GM23248 (cell line): ENCODE measurements around the gene DYNLT1. TPM values are rescaled to one million over a fixed set of nuclear protein-coding genes. Genes with fewer than 3 reads are reported as not detected.

ENCODE experiments used
- DNase-seq: peaks from one replicate; pipeline ENCODE4 v3.0.0-alpha.2; 2015
- H2AFZ ChIP-seq: fragments of 200-600 bp; sonication (generic); 2 replicates; pipeline ENCODE4 v1.6.1; 2016; ENCODE audit warnings: antibody characterized with exemption
- H3F3A ChIP-seq: fragments of 200-600 bp; sonication (generic); 2 replicates; pipeline ENCODE4 v1.6.1; 2016; ENCODE audit warnings: mild to moderate bottlenecking, antibody characterized with exemption, mixed run types; ENCODE audit not compliant: insufficient read depth
- H3K27ac ChIP-seq: fragments of 200-600 bp; sonication (generic); 2 replicates; pipeline ENCODE4 v1.5.1; 2016; ENCODE audit warnings: mild to moderate bottlenecking
- H3K27me3 ChIP-seq: fragments of 200-600 bp; sonication (generic); replicated peaks from 2 replicates; pipeline ENCODE4 v1.6.1; 2016; ENCODE audit warnings: mild to moderate bottlenecking; ENCODE audit not compliant: insufficient read depth
- H3K36me3 ChIP-seq: fragments of 200-600 bp; sonication (generic); 2 replicates; pipeline ENCODE4 v1.6.1; 2016; ENCODE audit warnings: low read depth, mild to moderate bottlenecking
- H3K4me1 ChIP-seq: fragments of 200-600 bp; sonication (generic); 2 replicates; pipeline ENCODE4 v1.6.1; 2016; ENCODE audit warnings: mild to moderate bottlenecking; ENCODE audit not compliant: insufficient read depth
- H3K4me2 ChIP-seq: fragments of 200-600 bp; sonication (generic); one replicate; pipeline ENCODE4 v1.6.1; 2016; ENCODE audit warnings: mild to moderate bottlenecking; ENCODE audit not compliant: unreplicated experiment
- H3K4me3 ChIP-seq: fragments of 200-600 bp; sonication (generic); 2 replicates; pipeline ENCODE4 v1.5.1; 2016; ENCODE audit warnings: mild to moderate bottlenecking
- H3K79me2 ChIP-seq: fragments of 200-600 bp; sonication (generic); 2 replicates; pipeline ENCODE4 v1.6.1; 2016; ENCODE audit warnings: mild to moderate bottlenecking; ENCODE audit not compliant: insufficient read depth
- H3K9ac ChIP-seq: fragments of 200-600 bp; sonication (generic); 2 replicates; pipeline ENCODE4 v1.6.1; 2016; ENCODE audit warnings: mild to moderate bottlenecking
- H3K9me2 ChIP-seq: fragments of 200-600 bp; sonication (generic); 2 replicates; pipeline ENCODE4 v1.6.1; 2016; ENCODE audit warnings: mixed run types, mild to moderate bottlenecking, moderate library complexity; ENCODE audit not compliant: insufficient read depth
- H3K9me3 ChIP-seq: fragments of 200-600 bp; sonication (generic); one replicate; pipeline ENCODE4 v1.6.1; 2017; ENCODE audit warnings: low read depth
- H4K20me1 ChIP-seq: fragments of 200-600 bp; sonication (generic); 2 replicates; pipeline ENCODE4 v1.6.0; 2016; ENCODE audit not compliant: insufficient read depth
- EZH2 ChIP-seq: fragments of 200-600 bp; sonication (generic); IDR thresholded peaks from 2 replicates; pipeline ENCODE4 v1.6.1; 2018; ENCODE audit warnings: antibody characterized with exemption, mild to moderate bottlenecking; ENCODE audit not compliant: insufficient read depth, poor library complexity, severe bottlenecking
- EZH2phosphoT487 ChIP-seq: fragments of 200-600 bp; sonication (generic); IDR thresholded peaks from 2 replicates; pipeline ENCODE4 v1.6.1; 2018; ENCODE audit warnings: antibody characterized with exemption, moderate library complexity, mild to moderate bottlenecking, low read depth; ENCODE audit not compliant: insufficient read depth
- WGBS, 2 experiments: methylation state at CpG; one replicate each; pipeline ENCODE4 v1.1.6; 2015 to 2017; ENCODE audit warnings: low lambda C conversion rate in 2 of 2, low coverage in 1 of 2; ENCODE audit errors: missing lambda C conversion rate in 2 of 2; 5-methylcytosine and 5-hydroxymethylcytosine counted together
- in situ Hi-C: fragments of 300-500 bp; cut with MboI; formaldehyde crosslinking; loops from 2 replicates; pipeline ENCODE4 v1.15.0; 2020
- polyA plus RNA-seq: library from polyadenylated mRNA; unstranded; fragments of >200 nt; fragmentation: Nextera tagmentation; extraction: Ambion mirVana; gene quantifications from 2 replicates; pipeline ENCODE4 v1.2.1, GENCODE V29; 2016
- total RNA-seq: library from RNA; depleted of rRNA; stranded (reverse); fragments of >200 nt; shearing (Covaris generic); gene quantifications from 2 replicates; pipeline ENCODE4 v1.2.3, GENCODE V29; 2014

Gene DYNLT1
- total and polyA plus RNA-seq, 2 experiments from 2014 or later: 79.7 to 368 TPM

DNA sequence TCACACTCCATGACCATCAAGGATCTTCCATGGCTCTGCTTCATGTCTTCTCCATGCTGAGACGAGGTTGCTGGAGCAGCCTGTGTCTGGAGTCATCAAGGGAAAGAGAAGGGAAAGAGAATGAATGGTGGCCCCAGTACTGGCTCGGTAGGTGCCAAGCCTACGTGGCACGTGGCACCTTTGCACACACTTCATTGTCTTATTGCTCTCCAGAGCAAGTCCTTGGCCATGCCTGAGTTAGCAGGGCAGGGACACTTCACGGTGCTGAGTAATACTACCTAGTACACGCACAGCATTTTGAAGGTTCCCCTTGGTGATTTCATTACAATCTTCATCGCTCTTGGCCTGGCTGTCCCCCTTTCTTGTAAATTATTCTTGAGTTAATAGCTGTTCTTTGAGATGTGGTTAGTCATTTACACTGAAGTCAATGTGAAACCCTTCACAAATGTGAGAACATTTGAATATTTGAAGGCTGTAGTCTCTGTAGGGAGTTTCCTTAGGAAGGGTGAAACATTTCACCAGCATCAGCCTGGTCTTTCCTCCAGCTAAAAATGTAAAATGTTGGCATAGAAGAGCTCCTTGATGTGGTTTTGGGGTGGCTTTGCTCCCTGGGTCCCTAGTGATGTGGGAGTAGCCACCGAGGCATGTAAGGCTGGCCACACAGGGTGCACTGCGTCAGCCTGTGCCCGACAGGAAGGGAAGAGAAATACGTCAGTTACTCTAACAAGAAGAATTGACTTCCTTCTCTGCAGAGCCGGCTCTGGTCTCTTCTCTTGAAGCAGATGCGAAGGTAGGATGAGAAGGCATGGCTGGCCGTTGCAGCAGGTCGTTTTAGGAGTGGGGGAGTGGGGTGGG, 5.0 kb upstream of the DYNLT1 start, which contains the start of gene SYTL3:
Gene SYTL3, plus strand, starts transcription at position 766 of the 855 bp plus-strand sequence. CDS start 13,215 bp downstream, outside the sequence.
- Histone ChIP-seq H3K27me3 (no peaks in the 10 kb centered on the region), H4K20me1 (no peaks in the 10 kb centered on the region), H2AFZ (peak within 1 kb of the TSS; percentile 51), H3K4me1 (peaks cover 36% of the 10 kb centered on the region), H3K36me3 (no peaks in the 10 kb centered on the region), H3K4me3 (peak within 1 kb of the TSS; percentile 43; the same call in 1 of the 2 replicates), H3K9me3 (no peaks in the 10 kb centered on the region), H3K9ac (peak within 1 kb of the TSS; percentile 73), H3K4me2 (peak within 1 kb of the TSS; percentile 63), H3F3A (peaks cover 40% of the 10 kb centered on the region), H3K9me2 (no peaks in the 10 kb centered on the region), H3K27ac (peak within 1 kb of the TSS; percentile 97), H3K79me2 (no peaks in the 10 kb centered on the region)
- in situ Hi-C loops: no loop called here
- peak; percentile 87 for DNase-seq
- no peak for TF ChIP-seq EZH2
- 47 to 52% methylated on average over 15 of the region's 15 CpGs for WGBS, 2 experiments

DNA sequence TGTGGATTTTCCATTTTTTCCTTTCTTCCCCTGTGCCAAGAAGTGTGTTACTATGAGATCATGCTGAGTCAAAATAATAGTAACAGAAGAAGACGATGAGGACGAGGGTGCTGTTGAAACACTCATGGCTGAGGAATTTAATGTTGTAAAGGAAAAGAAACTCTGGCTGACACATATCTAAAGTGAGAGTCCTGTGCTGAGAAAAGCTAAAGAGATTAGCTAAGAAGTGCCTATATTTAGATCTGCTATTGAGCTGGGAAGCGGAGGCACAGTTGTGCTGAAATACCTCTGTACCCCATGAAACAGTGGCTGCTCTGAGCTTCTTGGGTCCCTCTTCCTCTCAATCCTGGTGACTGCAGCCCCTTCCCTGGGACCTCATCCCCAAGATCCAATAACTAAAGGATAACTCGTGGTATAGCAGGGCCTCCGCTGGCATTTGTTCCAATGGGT, 4.2 kb upstream of the DYNLT1 start:
- H2AFZ ChIP-seq: no peak overlapping the region
- 37 to 41% methylated on average over 5 of the region's 5 CpGs for WGBS, 2 experiments
- in situ Hi-C loops: no loop called here
- H3K4me1 ChIP-seq: peaks cover 29% of the 10 kb centered on the region
- peak overlapping the region; percentile 43; the same call in 1 of the 2 replicates for H3K4me3 ChIP-seq
- peak overlapping the region; percentile 97 for H3K27ac ChIP-seq
- H3K36me3 ChIP-seq: no peaks in the 10 kb centered on the region
- H4K20me1 ChIP-seq: no peaks in the 10 kb centered on the region
- peaks cover 32% of the 10 kb centered on the region for H3F3A ChIP-seq
- TF ChIP-seq EZH2phosphoT487: no peak
- no peak for TF ChIP-seq EZH2
- peak; percentile 98 for DNase-seq
- H3K9me2 ChIP-seq: no peaks in the 10 kb centered on the region
- peak overlapping the region; percentile 73 for H3K9ac ChIP-seq
- H3K27me3 ChIP-seq: no peaks in the 10 kb centered on the region
- no peaks in the 10 kb centered on the region for H3K9me3 ChIP-seq
- H3K4me2 ChIP-seq: peak overlapping the region; percentile 63
- H3K79me2 ChIP-seq: peaks cover 6% of the 10 kb centered on the region

DNA sequence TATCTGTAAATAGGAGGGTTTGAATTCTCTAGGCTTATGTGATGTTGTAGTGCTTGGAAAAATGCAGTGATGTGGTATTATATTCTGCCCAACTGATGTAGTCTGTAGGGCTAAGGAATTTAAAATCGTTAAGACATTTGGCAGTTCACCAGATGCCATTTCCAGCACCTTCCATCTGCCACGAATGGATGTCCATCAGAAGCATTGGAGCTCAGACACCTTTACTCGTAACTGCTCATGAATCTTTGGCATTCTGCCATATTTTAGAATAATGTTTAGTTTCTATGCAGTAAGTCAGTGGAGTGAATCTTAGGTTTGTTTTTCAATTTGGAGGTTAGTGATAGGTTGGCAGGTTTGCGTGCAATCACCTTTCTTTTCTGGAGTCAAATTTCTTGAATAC, 3.0 kb upstream of the DYNLT1 start:
- Histone ChIP-seq H3K79me2 (peaks cover 18% of the 10 kb centered on the region), H3K27ac (peak overlapping the region; percentile 6; the same call in 1 of the 2 replicates), H4K20me1 (no peaks in the 10 kb centered on the region), H2AFZ (no peak overlapping the region), H3K9ac (no peak overlapping the region), H3K4me3 (no peak overlapping the region), H3K4me1 (peaks cover 39% of the 10 kb centered on the region), H3K4me2 (no peak overlapping the region), H3K27me3 (no peaks in the 10 kb centered on the region), H3K9me3 (no peaks in the 10 kb centered on the region), H3K36me3 (no peaks in the 10 kb centered on the region), H3F3A (peaks cover 44% of the 10 kb centered on the region), H3K9me2 (no peaks in the 10 kb centered on the region)
- no peak for DNase-seq
- in situ Hi-C loops: no loop called here
- TF ChIP-seq EZH2phosphoT487 (no peak), EZH2 (no peak)
- WGBS, 2 experiments: 78 to 79% methylated on average over 4 of the region's 4 CpGs

DNA sequence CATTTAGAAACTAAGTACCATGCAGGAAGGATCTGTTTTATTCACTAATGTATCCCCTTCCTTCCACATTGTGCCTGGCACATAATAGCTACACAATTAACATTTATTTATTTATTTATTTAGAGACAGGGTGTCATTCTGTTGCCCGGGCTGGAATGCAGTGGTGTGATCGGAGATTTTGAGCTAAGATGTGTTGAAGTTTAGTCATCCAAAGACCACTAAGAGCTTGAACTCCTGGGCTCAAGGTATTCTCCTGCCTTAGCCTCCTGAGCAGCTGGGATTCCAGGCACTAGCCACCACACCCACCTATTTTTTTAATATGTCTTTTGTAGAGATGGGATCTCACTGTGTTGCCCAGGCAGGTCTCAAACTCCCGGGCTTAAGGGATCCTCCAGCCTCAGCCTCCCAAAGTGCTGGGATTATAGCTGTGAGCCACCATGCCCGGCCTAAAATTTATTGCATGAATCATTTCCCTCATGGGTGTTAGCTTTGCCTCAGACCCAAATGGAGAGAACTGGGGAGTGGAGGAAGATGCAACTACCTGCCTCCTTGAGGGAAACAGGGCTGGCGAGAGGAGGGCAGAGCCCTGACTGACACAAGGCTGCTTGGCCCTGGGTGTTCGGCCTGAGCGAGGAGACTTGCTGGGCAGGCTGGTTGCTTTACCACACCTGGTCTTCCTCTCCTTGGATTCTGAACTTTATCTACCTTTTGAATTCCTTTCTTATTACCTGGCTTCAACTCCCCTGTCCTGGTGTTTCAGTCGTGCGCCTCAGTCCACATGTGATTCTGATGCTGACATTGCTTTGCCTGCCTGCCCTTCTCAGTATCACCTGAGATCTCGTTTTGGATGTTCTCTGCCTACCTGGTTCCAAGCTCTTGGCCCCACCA, 1.7 kb upstream of the DYNLT1 start:
- 89 to 92% methylated on average over 10 of the region's 10 CpGs for WGBS, 2 experiments
- in situ Hi-C loops: no loop called here
- Histone ChIP-seq H2AFZ (no peak overlapping the region), H3K9ac (no peak overlapping the region), H3K27me3 (no peaks in the 10 kb centered on the region), H3K36me3 (0 out of 2 replicates have a peak, but pooled peaks cover under 1% of the 10 kb centered on the region), H4K20me1 (peaks cover 4% of the 10 kb centered on the region; the same call in 1 of the 2 replicates), H3K9me3 (no peaks in the 10 kb centered on the region), H3K4me3 (no peak overlapping the region), H3K4me1 (peaks cover 51% of the 10 kb centered on the region), H3K9me2 (no peaks in the 10 kb centered on the region), H3F3A (peaks cover 51% of the 10 kb centered on the region), H3K27ac (peak overlapping the region; percentile 95; the same call in 1 of the 2 replicates), H3K4me2 (no peak overlapping the region), H3K79me2 (peaks cover 28% of the 10 kb centered on the region)
- no peak for DNase-seq
- no peak for TF ChIP-seq EZH2phosphoT487
- TF ChIP-seq EZH2: no peak
